Thyroid gland (tissue), 4 donors: ENCODE measurements around the gene KLRC4.
"Not testable (repeated sequence)": the region's sequence is repeated elsewhere in the genome, so short reads cannot be mapped to it uniquely, and the experiment has no call there.

ENCODE experiments used
- CTCF ChIP-seq, 6 experiments: fragments of 200-600 bp in 3 of 6; fragments of 450-650 bp in 3 of 6; sonication (generic) in 3 of 6; IDR thresholded peaks; one replicate each; pipeline ENCODE4 v1.5.1; 2016 to 2019; ENCODE audit warnings: antibody characterized with exemption in 6 of 6, mild to moderate bottlenecking in 2 of 6, inconsistent platforms in 1 of 6, moderate library complexity in 1 of 6
- POLR2A ChIP-seq, 2 donors: fragments of 450-650 bp; IDR thresholded peaks; one replicate each; pipeline ENCODE4 v1.6.1; 2017; ENCODE audit warnings: antibody characterized with exemption in 2 of 2, mild to moderate bottlenecking in 2 of 2, moderate library complexity in 1 of 2

DNA sequence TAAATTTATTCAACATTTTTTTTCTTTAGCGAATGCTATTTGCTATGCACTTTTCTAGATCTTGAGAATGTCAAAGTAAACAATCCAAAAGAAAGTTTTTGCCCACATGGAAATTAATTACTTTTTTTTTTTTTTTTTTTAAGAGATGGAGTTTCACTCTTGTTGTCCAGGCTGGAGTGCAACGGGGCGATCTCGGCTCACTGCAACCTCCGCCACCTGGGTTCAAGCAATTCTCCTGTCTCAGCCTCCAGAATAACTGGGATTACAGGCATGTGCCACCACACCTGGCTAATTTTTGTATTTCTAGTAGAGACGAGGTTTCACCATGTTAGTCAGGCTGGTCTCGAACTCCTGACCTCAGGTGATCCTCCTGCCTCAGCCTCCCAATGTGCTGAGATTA lies 18.6 kb downstream of the KLRC4 start:
- TF ChIP-seq CTCF, POLR2A (IDR thresholded peaks at IDR 0.05): not testable (repeated sequence)
